ENCODE measurements around the gene BCL2L12. TPM values are rescaled to one million over a fixed set of nuclear protein-coding genes. Genes with fewer than 3 reads are reported as not detected.

The BCL2L12 gene, protein sequence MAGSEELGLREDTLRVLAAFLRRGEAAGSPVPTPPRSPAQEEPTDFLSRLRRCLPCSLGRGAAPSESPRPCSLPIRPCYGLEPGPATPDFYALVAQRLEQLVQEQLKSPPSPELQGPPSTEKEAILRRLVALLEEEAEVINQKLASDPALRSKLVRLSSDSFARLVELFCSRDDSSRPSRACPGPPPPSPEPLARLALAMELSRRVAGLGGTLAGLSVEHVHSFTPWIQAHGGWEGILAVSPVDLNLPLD
- total RNA-seq (2022; extraction: Qiagen RNA extraction; ENCODE audit: low read depth): 49.1 to 71.5 TPM (median 65.4 TPM) in 5 replicates

DNA sequence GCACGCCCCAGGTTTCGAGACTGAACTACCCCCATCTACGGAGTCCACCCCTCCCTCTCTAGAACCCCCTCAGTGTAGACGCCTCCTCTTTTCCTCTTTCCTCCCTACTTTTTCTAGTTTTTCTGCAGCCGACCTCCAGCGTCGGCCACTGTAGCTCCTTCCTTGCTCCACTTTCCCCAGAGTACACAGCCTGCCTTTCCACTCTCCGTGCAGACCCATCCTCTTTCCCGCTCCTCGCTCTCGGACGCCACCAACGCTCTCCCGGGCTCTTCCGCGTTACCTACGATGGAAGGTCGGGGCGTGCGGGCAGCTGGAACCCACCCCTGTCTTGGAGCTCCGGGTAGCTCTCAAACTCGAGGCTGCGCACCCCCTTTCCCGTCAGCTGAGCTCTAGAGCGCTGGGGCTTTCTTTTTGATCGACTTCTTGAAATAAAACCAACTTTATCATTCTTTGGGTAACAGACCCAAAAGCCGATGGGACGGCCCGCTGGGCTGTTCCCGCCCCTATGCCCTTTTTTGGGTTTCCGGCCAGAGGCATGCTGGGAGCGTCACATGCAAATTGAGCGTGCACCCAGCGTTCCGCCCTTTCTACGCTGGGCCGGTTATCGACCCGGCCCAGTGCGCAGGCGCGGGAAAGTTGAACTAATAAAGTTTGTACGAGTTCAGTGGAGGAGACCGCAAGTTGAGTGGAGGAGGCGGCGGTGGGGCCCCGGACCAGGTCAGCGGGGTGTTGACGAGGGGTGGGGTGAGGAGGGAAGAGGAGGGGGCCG is at the start of gene BCL2L12, which contains the start of gene IRF3:
Gene BCL2L12, plus strand, starts transcription at position 583 of the 769 bp plus-strand sequence. CDS start 760 bp downstream, outside the sequence.
Gene IRF3, minus strand, starts transcription at position 507 of the 769 bp plus-strand sequence. CDS start 1,019 bp downstream, outside the sequence.

DNA sequence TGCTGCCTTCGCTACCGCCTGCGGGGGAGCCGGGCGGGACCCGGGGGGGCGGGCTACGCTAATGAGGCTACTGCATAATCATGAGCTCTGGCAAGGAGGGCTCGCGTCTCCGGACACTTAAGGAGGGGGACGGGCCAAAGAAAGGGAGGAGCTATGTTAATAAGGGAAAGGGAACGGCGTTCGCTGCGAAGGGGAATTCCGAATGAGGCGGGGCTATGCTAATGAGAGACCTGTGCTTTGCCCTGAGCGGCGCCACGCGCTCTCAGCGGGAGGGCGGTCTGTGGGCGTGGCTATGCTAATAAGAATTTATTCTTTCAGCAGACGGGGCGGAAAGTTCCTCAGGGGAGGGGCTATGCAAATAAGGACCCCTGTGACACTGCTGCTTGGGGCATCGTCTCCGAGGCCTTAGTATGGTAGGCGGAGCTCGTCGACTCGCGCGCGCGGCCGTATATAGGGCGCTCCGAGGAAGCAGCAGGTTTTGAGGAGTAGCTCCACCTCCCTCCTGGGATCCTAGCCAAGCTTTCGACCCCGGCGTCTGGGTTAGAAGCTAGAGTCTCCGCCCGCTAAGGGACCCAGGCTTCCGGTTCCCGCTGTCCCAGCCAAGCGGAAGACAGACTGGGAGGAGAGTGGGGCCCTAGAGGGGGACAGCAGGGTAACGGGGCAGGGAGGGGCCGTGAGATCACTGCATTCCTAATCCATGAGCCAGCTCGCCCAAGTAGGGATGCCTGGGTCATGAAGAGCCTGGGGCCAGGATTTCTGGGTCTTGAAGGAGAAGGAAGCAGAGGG is 25.4 kb upstream of the BCL2L12 start, which contains the start of gene RRAS:
Gene RRAS, minus strand, starts transcription at position 31 of the 786 bp plus-strand sequence. CDS start 45 bp downstream, outside the sequence.

DNA sequence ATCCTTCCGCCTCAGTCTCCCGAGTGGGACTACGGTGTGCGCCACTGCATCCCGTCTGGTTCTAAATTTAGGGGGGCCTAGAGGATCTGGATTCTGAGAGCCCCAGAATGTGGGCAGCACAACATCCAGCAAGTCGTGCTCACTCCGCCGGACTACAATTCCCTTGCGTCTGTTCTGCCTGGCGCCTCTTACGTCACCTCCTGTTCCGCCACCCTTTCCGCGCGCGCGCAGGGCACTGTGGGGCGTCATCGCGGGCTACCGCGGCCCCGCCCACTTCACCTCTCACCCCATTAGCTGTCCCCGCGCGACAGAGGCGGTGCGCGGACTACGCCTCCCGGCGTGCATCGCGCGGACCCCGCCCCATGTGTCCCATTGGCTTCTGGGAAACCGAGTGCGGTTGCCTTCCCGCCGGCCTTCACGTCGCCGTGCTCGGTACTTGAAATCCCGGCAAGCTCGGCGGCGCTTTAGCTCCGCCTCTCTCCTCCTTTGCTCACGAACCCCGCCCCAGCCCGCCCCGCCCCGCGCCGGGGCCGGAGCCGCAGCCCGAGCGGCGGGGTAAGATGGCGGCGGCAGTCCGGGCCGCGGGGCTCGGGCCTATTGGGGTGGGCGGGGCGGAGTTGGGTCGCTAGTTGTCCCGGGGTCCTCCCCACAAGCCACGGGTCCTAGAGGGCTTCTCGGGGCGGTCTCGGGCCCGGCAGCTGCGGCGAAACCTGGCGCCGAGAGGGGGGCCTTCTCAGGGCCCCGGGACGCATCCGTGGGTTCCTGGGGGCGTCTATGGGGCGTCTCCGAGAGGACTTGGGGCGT is 23.8 kb upstream of the BCL2L12 start, which contains the start of gene SCAF1:
Gene SCAF1, plus strand, starts transcription at position 522 of the 804 bp plus-strand sequence. CDS start 2,818 bp downstream, outside the sequence.

DNA sequence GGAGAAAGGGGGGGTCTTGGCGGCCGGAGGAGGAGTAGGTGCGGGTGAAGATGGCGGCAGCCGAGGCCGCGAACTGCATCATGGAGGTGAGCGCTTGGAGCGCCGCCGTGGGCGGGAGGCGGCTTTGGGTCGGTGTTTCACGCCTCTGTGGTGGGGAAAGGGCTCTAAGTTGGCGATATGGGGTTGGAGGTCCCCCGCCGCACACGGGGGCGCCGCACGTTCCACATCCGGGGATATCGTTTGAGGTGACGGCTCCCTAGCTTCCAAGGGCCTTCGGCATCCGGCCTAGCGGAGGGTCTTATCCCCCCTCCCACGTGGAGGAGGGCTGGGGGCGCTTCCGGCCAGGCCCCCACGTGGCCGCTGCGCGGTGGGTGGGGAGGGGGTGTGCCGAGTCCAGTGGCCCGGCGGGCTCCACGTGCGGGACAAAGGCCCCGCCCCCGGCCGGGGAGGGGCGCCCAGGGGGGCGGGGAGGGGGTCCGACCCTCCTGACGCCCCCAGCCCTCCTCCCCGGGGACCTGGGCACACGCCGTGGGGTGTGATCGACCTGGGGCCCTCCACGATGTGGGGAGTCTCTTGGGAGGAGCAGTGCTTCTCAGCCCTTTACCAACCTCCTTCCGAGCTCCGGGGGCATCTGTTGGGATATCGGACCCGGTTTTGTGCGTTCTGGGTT is 11.6 kb downstream of the BCL2L12 start, which contains the start of gene PRMT1:
Gene PRMT1, plus strand, starts transcription at position 41 of the 670 bp plus-strand sequence. Its CDS starts 10 bp downstream, at position 51.

DNA sequence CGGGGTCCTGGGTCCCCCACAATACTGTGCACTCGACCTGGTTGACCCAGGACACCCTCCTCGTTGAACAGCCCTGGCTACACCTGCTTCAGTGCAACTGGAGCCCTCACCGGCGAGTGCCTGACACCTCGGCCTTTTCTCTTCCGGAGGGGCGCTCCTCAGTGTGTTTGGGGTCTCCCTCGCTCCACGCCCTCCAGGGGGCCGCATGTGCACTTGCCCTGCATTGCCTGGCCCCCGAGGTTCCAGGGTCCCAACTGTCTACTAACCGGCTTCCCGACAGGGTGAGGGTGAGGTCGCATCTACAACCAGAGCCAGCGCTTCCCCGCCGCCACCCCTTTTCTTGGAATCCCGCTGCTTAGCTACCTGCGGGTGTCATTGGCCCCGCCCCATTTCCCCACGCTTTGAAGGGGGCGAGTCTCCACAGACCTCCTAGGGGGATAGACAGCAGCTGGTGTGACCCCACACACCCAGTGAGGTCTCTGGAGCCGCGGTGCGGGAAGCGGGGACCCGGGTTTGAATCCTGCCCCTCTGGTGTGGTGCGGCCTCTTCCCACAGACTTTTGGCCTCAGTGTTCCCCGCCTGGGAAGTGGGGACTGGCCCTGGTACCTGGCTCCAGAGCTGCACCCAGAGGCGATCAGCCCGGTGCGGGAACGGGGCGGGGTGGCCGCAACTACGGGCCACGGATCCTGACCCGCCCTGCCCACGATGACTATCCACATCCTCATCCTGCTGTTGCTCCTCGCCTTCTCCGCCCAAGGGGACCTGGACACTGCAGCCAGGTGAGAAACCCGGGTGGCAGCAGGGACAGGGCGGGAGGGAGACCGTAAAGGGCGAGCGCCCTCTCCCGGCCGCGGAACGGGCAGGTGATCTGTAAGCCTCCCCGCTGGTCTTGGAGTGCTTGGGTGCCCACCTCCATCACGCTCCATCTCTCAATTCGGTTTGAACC is 23.7 kb downstream of the BCL2L12 start, which contains the start of gene ADM5:
Gene ADM5, plus strand, starts transcription at position 462 of the 946 bp plus-strand sequence. Its CDS starts 244 bp downstream, at position 706.

DNA sequence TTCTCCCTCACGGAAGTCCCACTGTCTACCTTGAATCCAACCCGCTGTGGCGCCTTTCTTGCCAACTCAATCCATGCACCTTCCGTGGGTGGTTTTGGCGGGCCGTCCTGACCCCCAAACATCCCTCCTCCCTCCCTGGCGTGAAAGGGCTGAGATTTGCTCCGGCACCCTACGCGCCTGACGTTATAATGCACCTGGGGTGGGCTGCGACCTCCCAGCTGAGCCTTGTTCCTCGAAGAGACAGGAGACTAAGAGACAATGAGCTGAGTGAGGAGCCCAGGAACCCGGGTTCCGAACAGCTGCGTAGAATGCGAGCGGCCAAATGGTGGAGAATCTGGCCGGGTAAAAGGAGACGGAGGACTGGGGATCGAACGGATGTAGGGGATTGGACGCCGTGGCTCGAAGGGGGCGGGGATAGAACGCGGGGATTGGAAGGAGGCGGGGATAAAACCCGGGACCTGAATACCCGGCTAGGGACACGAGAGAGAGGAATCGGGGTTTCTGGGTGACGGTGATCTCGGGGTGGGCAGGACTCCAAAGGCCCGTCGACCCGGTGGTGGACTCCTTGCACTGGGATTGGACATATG is 25.0 kb downstream of the BCL2L12 start, which contains the start of gene CPT1C:
Gene CPT1C, plus strand, starts transcription at position 461 of the 587 bp plus-strand sequence. CDS start 1,137 bp downstream, outside the sequence.

Other genes with a start within 250 kb of the BCL2L12 start
- not detected in 5 replicates for gene PTH2, start 242.5 kb upstream of the BCL2L12 start, total RNA-seq (2022; extraction: Qiagen RNA extraction; ENCODE audit: low read depth)
- gene GFY, start 240.5 kb upstream of the BCL2L12 start, total RNA-seq (2022; extraction: Qiagen RNA extraction; ENCODE audit: low read depth): 0.14 to 0.39 TPM (median 0.20 TPM) in 3 of 5 replicates, not detected in the others
- 0.24 to 0.81 TPM (median 0.51 TPM) in 5 replicates for gene SLC17A7, start 224.4 kb upstream of the BCL2L12 start, total RNA-seq (2022; extraction: Qiagen RNA extraction; ENCODE audit: low read depth)
- gene PIH1D1, start 214.1 kb upstream of the BCL2L12 start, total RNA-seq (2022; extraction: Qiagen RNA extraction; ENCODE audit: low read depth): 92.5 to 93.8 TPM (median 93.2 TPM) in 5 replicates
- gene ALDH16A1, start 212.7 kb upstream of the BCL2L12 start, total RNA-seq (2022; extraction: Qiagen RNA extraction; ENCODE audit: low read depth): 12.1 to 27.7 TPM (median 25.8 TPM) in 5 replicates
- gene FLT3LG, start 191.7 kb upstream of the BCL2L12 start, total RNA-seq (2022; extraction: Qiagen RNA extraction; ENCODE audit: low read depth): 0.70 to 1.6 TPM (median 1.1 TPM) in 5 replicates
- gene RPL13A, start 178.3 kb upstream of the BCL2L12 start, total RNA-seq (2022; extraction: Qiagen RNA extraction; ENCODE audit: low read depth): 3,231 to 4,145 TPM (median 3,896 TPM) in 5 replicates
- 3,660 to 4,645 TPM (median 3,818 TPM) in 5 replicates for gene RPS11, start 169.5 kb upstream of the BCL2L12 start, total RNA-seq (2022; extraction: Qiagen RNA extraction; ENCODE audit: low read depth)
- gene FCGRT, start 153.3 kb upstream of the BCL2L12 start, total RNA-seq (2022; extraction: Qiagen RNA extraction; ENCODE audit: low read depth): 21.1 to 29.8 TPM (median 28.8 TPM) in 5 replicates
- 2.0 to 2.8 TPM (median 2.7 TPM) in 5 replicates for gene RCN3, start 137.9 kb upstream of the BCL2L12 start, total RNA-seq (2022; extraction: Qiagen RNA extraction; ENCODE audit: low read depth)
- 69.9 to 115 TPM (median 107 TPM) in 5 replicates for gene NOSIP, start 85.4 kb upstream of the BCL2L12 start, total RNA-seq (2022; extraction: Qiagen RNA extraction; ENCODE audit: low read depth)
- gene PRRG2, start 84.6 kb upstream of the BCL2L12 start, total RNA-seq (2022; extraction: Qiagen RNA extraction; ENCODE audit: low read depth): 0.39 to 1.1 TPM (median 0.94 TPM) in 5 replicates
- 20.1 to 39.3 TPM (median 34.5 TPM) in 5 replicates for gene PRR12, start 74.8 kb upstream of the BCL2L12 start, total RNA-seq (2022; extraction: Qiagen RNA extraction; ENCODE audit: low read depth)
- gene RRAS, start 25.8 kb upstream of the BCL2L12 start, total RNA-seq (2022; extraction: Qiagen RNA extraction; ENCODE audit: low read depth): 70.1 to 151 TPM (median 135 TPM) in 5 replicates
- gene SCAF1, start 23.7 kb upstream of the BCL2L12 start, total RNA-seq (2022; extraction: Qiagen RNA extraction; ENCODE audit: low read depth): 32.3 to 79.6 TPM (median 75.1 TPM) in 5 replicates
- 69.2 to 108 TPM (median 102 TPM) in 5 replicates for gene IRF3, start 76 bp upstream of the BCL2L12 start, total RNA-seq (2022; extraction: Qiagen RNA extraction; ENCODE audit: low read depth)
- 329 to 426 TPM (median 425 TPM) in 5 replicates for gene PRMT1, start 11.3 kb downstream of the BCL2L12 start, total RNA-seq (2022; extraction: Qiagen RNA extraction; ENCODE audit: low read depth)
- 2.7 to 6.9 TPM (median 5.7 TPM) in 5 replicates for gene ADM5, start 23.7 kb downstream of the BCL2L12 start, total RNA-seq (2022; extraction: Qiagen RNA extraction; ENCODE audit: low read depth)
- 11.4 to 14.4 TPM (median 13.4 TPM) in 5 replicates for gene CPT1C, start 25.2 kb downstream of the BCL2L12 start, total RNA-seq (2022; extraction: Qiagen RNA extraction; ENCODE audit: low read depth)
- gene TSKS, start 97.4 kb downstream of the BCL2L12 start, total RNA-seq (2022; extraction: Qiagen RNA extraction; ENCODE audit: low read depth): not detected in 5 replicates
- 31.7 to 63.3 TPM (median 57.1 TPM) in 5 replicates for gene AP2A1, start 101.1 kb downstream of the BCL2L12 start, total RNA-seq (2022; extraction: Qiagen RNA extraction; ENCODE audit: low read depth)
- 9.3 to 17.9 TPM (median 15.0 TPM) in 5 replicates for gene FUZ, start 147.4 kb downstream of the BCL2L12 start, total RNA-seq (2022; extraction: Qiagen RNA extraction; ENCODE audit: low read depth)
- 39.7 to 74.7 TPM (median 67.0 TPM) in 5 replicates for gene MED25, start 152.4 kb downstream of the BCL2L12 start, total RNA-seq (2022; extraction: Qiagen RNA extraction; ENCODE audit: low read depth)
- gene PTOV1, start 185.2 kb downstream of the BCL2L12 start, total RNA-seq (2022; extraction: Qiagen RNA extraction; ENCODE audit: low read depth): 98.8 to 160 TPM (median 149 TPM) in 5 replicates
- gene PNKP, start 201.6 kb downstream of the BCL2L12 start, total RNA-seq (2022; extraction: Qiagen RNA extraction; ENCODE audit: low read depth): 30.8 to 60.9 TPM (median 51.4 TPM) in 5 replicates
- gene AKT1S1, start 211.4 kb downstream of the BCL2L12 start, total RNA-seq (2022; extraction: Qiagen RNA extraction; ENCODE audit: low read depth): 64.4 to 121 TPM (median 114 TPM) in 5 replicates
- gene TBC1D17, start 211.8 kb downstream of the BCL2L12 start, total RNA-seq (2022; extraction: Qiagen RNA extraction; ENCODE audit: low read depth): 16.6 to 25.0 TPM (median 22.9 TPM) in 5 replicates
- 0.19 to 0.88 TPM (median 0.64 TPM) in 5 replicates for gene IL4I1, start 231.0 kb downstream of the BCL2L12 start, total RNA-seq (2022; extraction: Qiagen RNA extraction; ENCODE audit: low read depth)

Data from A549 treated with ZK216348 at 1 μM for 4 hours (cell line).